ENCODE data around the gene MICAL3. TPM values are rescaled to one million over a fixed set of nuclear protein-coding genes. Genes with fewer than 3 reads are reported as not detected.

MICAL3 gene
- total and polyA plus RNA-seq, 2 of the 8 experiments (the other 6 are each of a cell fraction or from before 2014, with no cell fraction given), result 8.3 to 41.8 TPM

DNA sequence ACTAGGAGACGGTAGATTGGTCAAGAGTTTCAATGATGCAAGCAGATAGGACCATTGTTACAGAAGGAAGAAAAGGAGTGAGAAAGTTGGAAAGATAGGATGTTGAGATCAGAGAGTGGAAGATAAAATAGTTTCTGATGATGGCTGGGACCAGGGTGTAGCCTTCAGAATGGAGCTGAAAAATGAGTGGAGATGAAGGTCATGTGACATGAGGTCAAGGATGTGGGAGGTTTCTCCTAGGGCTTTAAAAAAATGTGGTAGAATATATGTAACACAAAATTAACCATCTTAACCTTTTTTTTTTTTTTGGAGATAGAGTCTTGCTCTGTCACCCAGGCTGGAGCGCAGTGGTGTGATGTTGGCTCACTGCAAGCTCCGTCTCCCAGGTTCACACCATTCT is 35.1 kb upstream of the MICAL3 start:
- no peak overlapping the region for H2BK5ac ChIP-seq (ENCODE audit: low read depth, low read length)
- H3K9ac ChIP-seq (replicated peaks in 1 of 4; ENCODE audit: extremely low read depth in 1 of 4, low read depth in 3 of 4, low read length in 3 of 4), result no peak overlapping the region
- no peaks in the 10 kb centered on the region for H3K79me2 ChIP-seq (ENCODE audit: control insufficient read depth in 1 of 2, insufficient read depth in 2 of 2, low read length in 2 of 2)
- H3K79me1 ChIP-seq (ENCODE audit: low read depth, low read length), result no peaks in the 10 kb centered on the region
- FAIRE-seq (no peak), DNase-seq (ENCODE audit: low read depth in 1 of 2, low spot score in 2 of 2) (no peak)
- no peak overlapping the region for H4K5ac ChIP-seq (ENCODE audit: insufficient read length, low read depth, low read length)
- no peak overlapping the region for H3K23ac ChIP-seq (ENCODE audit: insufficient read length)
- no peak overlapping the region for H3K4me3 ChIP-seq (ENCODE audit: extremely low read depth in 1 of 4, insufficient read depth in 2 of 4, low read depth in 3 of 4, low read length in 4 of 4)
- H4K20me1 ChIP-seq (replicated peaks in 1 of 2; ENCODE audit: control insufficient read depth in 1 of 2, insufficient read depth in 2 of 2, low read length in 2 of 2), result no peaks in the 10 kb centered on the region
- WGBS, 2 experiments (ENCODE audit: extremely low coverage in 1 of 2, insufficient coverage in 1 of 2, insufficient read length in 1 of 2, insufficient replicate concordance in 2 of 2, low coverage in 1 of 2, low lambda C conversion rate in 2 of 2, missing lambda C conversion rate in 1 of 2), result 100% methylated on average over 3 of the region's 3 CpGs; no CpG with 5 or more reads in 1 of the 2 experiments
- no peak overlapping the region for H2BK12ac ChIP-seq (ENCODE audit: low read depth, low read length)
- ChIA-PET CTCF (ENCODE audit: partially characterized antibody) (interaction anchor here (1.2 kb wide), 1 partner anchor 229 kb away, joined by 4 read pairs; no protein-coding TSS in a partner anchor), POLR2A (ENCODE audit: partially characterized antibody) (no interaction called here)
- H3K27me3 ChIP-seq (replicated peaks in 1 of 4; ENCODE audit: control insufficient read depth in 3 of 4, extremely low read depth in 1 of 4, insufficient read depth in 3 of 4, low read length in 3 of 4), result no peaks in the 10 kb centered on the region; a peak in 1 of 7 replicates
- H3K18ac ChIP-seq (ENCODE audit: extremely low read depth, low read length), result no peak overlapping the region
- H2AK5ac ChIP-seq (ENCODE audit: low read depth, low read length), result no peak overlapping the region
- H3K56ac ChIP-seq (replicated peaks; ENCODE audit: insufficient read length, low read depth, low read length), result no peak overlapping the region
- no peak overlapping the region for H3K14ac ChIP-seq (ENCODE audit: insufficient read length)
- H3K23me2 ChIP-seq (ENCODE audit: low read depth, low read length), result no peaks in the 10 kb centered on the region
- H3K4ac ChIP-seq (replicated peaks; ENCODE audit: insufficient read length, low read depth, low read length), result no peak overlapping the region
- no peak overlapping the region for H2AFZ ChIP-seq (ENCODE audit: low read length)
- H3K27ac ChIP-seq (ENCODE audit: low read depth, low read length), result no peak overlapping the region
- H4K91ac ChIP-seq (replicated peaks; ENCODE audit: insufficient read length, low read length), result no peak overlapping the region
- H4K8ac ChIP-seq (ENCODE audit: extremely low read depth, insufficient read depth, low read length), result no peak overlapping the region
- no peak overlapping the region for H3K4me2 ChIP-seq (ENCODE audit: insufficient read depth in 1 of 2, low read depth in 2 of 2, low read length in 2 of 2)
- H3K4me1 ChIP-seq (replicated peaks in 1 of 4; ENCODE audit: control insufficient read depth in 3 of 4, insufficient read depth in 4 of 4, low read length in 3 of 4), result peaks cover 0 to 3% (median 0%) of the 10 kb centered on the region in 4 experiments; a peak in 2 of 7 replicates
- no peak overlapping the region for H2BK15ac ChIP-seq (ENCODE audit: low read length)
- H2BK120ac ChIP-seq (replicated peaks; ENCODE audit: low read depth, low read length), result no peak overlapping the region
- H3K9me3 ChIP-seq (ENCODE audit: insufficient read depth in 2 of 2, low read depth in 1 of 2, low read length in 1 of 2), result no peaks in the 10 kb centered on the region
- H3K36me3 ChIP-seq (ENCODE audit: control insufficient read depth in 2 of 4, insufficient read depth in 4 of 4, low read length in 3 of 4), result no peaks in the 10 kb centered on the region
- no peak overlapping the region for H2BK20ac ChIP-seq (ENCODE audit: low read length)
- TF ChIP-seq EGR1 (IDR thresholded peaks at IDR 0.05; ENCODE audit: borderline replicate concordance, low read depth, low read length), result no peak
- TF ChIP-seq CEBPB (IDR thresholded peaks at IDR 0.05; ENCODE audit: low read depth, low read length), result no peak
- no peak for TF ChIP-seq EP300 (IDR thresholded peaks at IDR 0.05; ENCODE audit: borderline replicate concordance in 1 of 2, low read depth in 2 of 2, low read length in 2 of 2)
- no peak for TF ChIP-seq TAF1 (IDR thresholded peaks at IDR 0.05; ENCODE audit: low read depth, low read length)
- TF ChIP-seq, protein P1, sequence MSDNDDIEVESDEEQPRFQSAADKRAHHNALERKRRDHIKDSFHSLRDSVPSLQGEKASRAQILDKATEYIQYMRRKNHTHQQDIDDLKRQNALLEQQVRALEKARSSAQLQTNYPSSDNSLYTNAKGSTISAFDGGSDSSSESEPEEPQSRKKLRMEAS (IDR thresholded peaks at IDR 0.05), result no peak
- no peak for TF ChIP-seq CHD1 (IDR thresholded peaks at IDR 0.05; ENCODE audit: low read depth, low read length)
- no peak for TF ChIP-seq SIRT6 (IDR thresholded peaks at IDR 0.05; ENCODE audit: low read length)
- no peak for TF ChIP-seq JUND (IDR thresholded peaks at IDR 0.05; ENCODE audit: low read length)
- no peak for TF ChIP-seq RAD21 (IDR thresholded peaks at IDR 0.05 in 1 of 2, conservative IDR thresholded peaks at IDR 0.05 in 1 of 2; ENCODE audit: low read depth in 2 of 2, low read length in 2 of 2)
- no peak for TF ChIP-seq SP4 (IDR thresholded peaks at IDR 0.05; ENCODE audit: low read length)
- TF ChIP-seq JUN (IDR thresholded peaks at IDR 0.05; ENCODE audit: low read depth, low read length), result no peak
- TF ChIP-seq TCF12 (IDR thresholded peaks at IDR 0.05; ENCODE audit: low read depth, low read length), result no peak
- no peak for TF ChIP-seq NRF1 (IDR thresholded peaks at IDR 0.05; ENCODE audit: low read depth, low read length)
- no peak for TF ChIP-seq TAF7 (optimal IDR thresholded peaks at IDR 0.05; ENCODE audit: borderline replicate concordance, low read depth, low read length)
- no peak for TF ChIP-seq CBX5 (IDR thresholded peaks at IDR 0.05; ENCODE audit: low read depth, low read length)
- TF ChIP-seq RFX5 (IDR thresholded peaks at IDR 0.05; ENCODE audit: borderline replicate concordance, low read depth, low read length), result no peak
